Mesenteric fat pad (tissue), 1 donor: ENCODE results near the gene MXRA8. TPM values are rescaled to one million over a fixed set of nuclear protein-coding genes. Genes with fewer than 3 reads are reported as not detected.
"Not testable (repeated sequence)": the region's sequence is repeated elsewhere in the genome, so short reads cannot be mapped to it uniquely, and the experiment has no call there.

Source experiments
- DNase-seq: peaks from one replicate; pipeline ENCODE4 v3.0.0-alpha.2; 2020; ENCODE audit warnings: low spot score
- long read RNA-seq: library from polyadenylated mRNA; unstranded; transcript quantifications from one replicate; pipeline ENCODE4 v2.0.0, GENCODE V29; 2020
- total RNA-seq: library from RNA; stranded (reverse); fragmentation: NEBNext Ultra II Directional; extraction: Animal tissue kit (Norgen Biotek cat#: 25700); gene quantifications from one replicate; pipeline ENCODE4 v1.2.1, GENCODE V29; 2021
- donor health status: DM: yes; HTN: yes; CAD: no.

MXRA8 gene, protein sequence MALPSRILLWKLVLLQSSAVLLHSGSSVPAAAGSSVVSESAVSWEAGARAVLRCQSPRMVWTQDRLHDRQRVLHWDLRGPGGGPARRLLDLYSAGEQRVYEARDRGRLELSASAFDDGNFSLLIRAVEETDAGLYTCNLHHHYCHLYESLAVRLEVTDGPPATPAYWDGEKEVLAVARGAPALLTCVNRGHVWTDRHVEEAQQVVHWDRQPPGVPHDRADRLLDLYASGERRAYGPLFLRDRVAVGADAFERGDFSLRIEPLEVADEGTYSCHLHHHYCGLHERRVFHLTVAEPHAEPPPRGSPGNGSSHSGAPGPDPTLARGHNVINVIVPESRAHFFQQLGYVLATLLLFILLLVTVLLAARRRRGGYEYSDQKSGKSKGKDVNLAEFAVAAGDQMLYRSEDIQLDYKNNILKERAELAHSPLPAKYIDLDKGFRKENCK
- total RNA-seq, result 109 TPM
- long read RNA-seq, partial matches to known transcripts, result 39 of 49 reads
- long read RNA-seq, other reads (novel, unspliced or antisense), result 10 of 49 reads

DNA sequence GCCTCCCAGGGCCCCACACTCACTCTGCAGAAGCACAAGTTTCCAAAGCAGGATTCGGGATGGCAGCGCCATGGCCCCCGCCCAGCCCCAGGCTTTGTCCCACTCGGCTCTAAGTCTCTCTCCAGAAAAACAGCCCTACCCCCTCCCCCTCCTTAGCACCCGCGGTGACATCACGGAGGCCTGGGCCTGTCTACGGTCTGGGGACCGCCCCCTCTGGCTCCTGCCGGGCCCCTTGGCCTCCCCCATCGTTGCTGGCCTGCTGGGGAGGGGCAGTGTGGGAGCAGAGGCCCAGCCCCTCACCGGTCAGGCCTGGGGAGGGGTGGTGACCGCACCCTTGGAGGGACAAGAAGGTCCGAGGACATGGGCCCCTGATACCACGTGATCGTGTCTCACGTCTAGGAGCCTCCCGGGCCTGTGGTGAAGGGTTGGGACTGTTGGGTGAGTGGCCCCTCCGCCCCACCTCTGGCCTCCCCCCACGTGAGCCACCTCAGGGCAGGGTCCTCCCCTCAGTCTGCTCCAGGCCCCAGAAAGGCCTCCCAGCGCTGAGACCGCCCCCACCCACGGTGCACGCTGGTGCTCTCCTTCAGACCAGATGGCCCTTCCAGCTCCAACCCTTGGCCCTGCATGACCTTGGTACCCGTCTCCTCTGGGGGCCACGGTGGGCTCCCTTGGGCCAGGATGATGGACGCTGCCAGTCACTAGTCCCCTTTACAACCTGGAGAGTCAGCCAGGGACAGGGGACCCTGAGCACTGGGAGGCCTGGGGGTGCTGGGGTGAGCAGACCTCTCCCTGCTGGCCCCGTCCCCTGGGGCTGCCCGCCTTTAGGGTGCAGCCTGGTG lies at the start of gene MXRA8:
TSS of gene MXRA8 (minus strand) at position 123 of the 839 bp plus-strand sequence. CDS start at position 72, 51 bp downstream.
- no peak for DNase-seq

- DNase-seq, result no peak
These were observed 49.4 kb upstream of the MXRA8 start for GRCh38 chr1:1407636-1408318.

DNA sequence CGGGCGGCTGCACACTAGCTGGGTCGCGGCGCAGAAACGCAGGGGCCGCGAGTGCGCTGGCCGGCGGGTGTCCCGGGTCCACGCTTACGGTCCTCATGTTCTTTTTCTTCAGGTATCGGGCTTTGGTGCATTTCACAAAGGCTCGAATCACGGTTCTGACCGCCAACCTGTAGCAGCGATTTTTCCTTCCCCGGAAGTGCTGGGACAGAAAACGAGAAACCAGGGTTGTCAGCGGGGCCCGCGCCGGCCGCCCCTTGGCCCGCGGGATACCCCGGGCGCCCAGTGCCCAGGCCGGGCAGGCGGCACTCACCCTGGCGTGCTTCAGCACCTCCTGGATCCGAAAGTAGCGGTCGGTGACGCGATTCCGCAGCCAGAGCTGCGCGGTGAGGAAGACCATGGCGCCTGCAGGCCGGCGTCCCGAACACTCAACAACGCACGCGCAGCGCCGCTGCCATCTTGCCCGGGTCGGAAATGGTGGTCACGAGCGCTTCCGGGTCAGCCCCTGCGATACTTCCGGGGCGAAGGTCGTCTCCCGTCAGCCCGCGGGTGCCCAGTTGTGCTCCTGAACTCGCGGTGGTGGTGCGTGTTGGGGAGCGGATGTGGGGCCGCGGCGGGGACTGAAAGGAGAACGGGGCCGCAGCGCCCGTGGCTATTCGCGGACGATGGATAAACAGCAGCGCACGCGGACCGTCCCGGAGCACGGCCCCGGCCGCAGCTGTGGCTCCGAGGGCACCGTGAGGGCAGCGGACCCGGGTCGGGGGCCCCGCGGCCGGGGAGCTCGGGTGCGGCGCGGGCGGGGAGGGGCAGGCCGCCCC lies 48.7 kb upstream of the MXRA8 start, which contains the start of gene MRPL20:
TSS of gene MRPL20 (minus strand) at position 473 of the 815 bp plus-strand sequence. CDS start at position 397, 76 bp downstream.
- peak; percentile 99 for DNase-seq

GRCh38 chr1:1406101-1406820 lies 47.9 kb upstream of the MXRA8 start:
- DNase-seq, result no peak

DNA sequence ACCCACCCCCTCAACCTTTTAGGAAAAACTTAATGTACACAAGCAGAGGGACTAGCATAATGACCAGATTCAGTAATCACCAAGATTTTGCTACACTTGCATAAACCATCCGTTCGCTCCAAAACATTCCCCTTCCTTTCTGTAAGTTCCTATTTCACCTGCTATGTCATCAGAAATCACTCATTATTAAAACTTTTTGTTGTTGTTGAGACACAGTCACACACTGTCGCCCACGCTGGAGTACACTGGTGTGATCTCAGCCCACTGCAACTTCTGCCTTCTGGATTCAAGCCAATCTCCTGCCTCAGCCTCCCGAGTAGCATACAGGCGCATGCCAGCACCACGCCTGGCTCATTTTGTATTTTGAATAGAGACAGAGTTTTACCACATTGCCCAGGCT lies 45.3 kb upstream of the MXRA8 start:
- no peak for DNase-seq

- DNase-seq, result not testable (repeated sequence)
These were observed 44.6 kb upstream of the MXRA8 start for GRCh38 chr1:1402901-1403392.

GRCh38 chr1:1402072-1402900 lies 43.9 kb upstream of the MXRA8 start:
- DNase-seq, result no peak

GRCh38 chr1:1401457-1402010 lies 43.2 kb upstream of the MXRA8 start:
- DNase-seq, result no peak

GRCh38 chr1:1400576-1401456 lies 42.5 kb upstream of the MXRA8 start:
- DNase-seq, result no peak

DNA sequence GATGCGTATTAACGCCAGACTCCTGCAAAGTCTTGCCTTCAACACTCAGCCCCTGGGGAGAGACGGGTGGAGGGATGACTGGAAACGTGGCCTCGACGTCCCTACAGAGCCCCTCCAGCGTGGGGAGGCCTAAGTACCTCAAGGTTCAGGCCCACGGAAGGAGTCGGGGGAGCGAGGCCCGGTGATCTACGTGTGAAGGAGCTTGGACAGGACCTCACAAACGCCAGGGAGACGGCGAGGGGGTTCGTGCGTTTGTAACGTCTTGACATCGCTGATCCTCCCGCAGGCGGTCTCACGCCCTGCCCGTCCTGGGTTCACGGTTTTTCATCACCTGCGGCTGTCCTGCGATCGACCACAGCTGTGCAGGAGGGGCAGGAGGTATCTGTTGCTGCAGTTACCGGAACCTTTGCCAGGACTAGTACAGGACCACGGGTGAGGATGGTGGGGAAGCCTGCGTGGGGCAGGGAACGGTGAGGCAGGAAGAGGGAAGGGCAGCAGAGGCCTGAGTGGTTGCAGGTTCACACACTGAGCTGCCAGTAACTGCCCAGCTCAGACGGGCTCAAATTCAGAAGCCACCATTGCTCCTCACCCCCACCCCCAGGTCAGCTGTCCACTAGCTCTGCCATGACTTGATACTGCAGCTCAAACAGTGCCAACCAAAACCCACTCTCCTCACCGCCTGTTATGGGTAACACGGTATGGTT lies 41.7 kb upstream of the MXRA8 start:
- no peak for DNase-seq

- DNase-seq, result peak; percentile 100
These were observed 41.0 kb upstream of the MXRA8 start, which contains the start of gene CCNL2 for GRCh38 chr1:1399187-1399871. TSS of gene CCNL2 (minus strand) at chr1:1399335. CDS start at chr1:1399306, 29 bp downstream.

GRCh38 chr1:1398677-1399186 lies 40.4 kb upstream of the MXRA8 start:
- no peak for DNase-seq

GRCh38 chr1:1397839-1398523 lies 39.6 kb upstream of the MXRA8 start:
- no peak for DNase-seq

GRCh38 chr1:1395166-1395565 lies 36.8 kb upstream of the MXRA8 start:
- no peak for DNase-seq

DNA sequence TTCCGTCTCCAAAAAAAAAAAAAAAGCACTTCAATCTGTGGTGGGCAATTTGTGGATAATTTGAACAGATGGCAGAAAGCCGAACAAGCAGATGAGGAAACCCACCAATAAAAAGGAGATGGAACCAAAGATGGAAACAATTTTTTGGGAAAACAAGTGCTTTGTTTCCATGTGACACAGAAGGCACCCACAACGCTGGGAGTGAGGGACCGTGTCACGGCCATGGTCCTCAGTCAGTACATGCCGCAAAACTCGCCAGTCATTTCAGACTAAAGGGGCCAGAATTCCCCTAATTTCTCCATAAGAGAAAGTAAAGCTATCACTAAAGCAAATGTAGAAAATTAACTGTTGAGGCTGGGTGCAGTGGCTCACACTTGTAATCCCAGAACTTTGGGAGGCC lies 35.8 kb upstream of the MXRA8 start:
- no peak for DNase-seq
